Activated CD4-positive, alpha-beta T cell treated with anti-CD3 and anti-CD28 coated beads, Interleukin-2, amount 50 U/mL, for 4 hours (primary cell): ENCODE results near the gene TBK1.

Experiments used
- DNase-seq, 2 experiments: peaks; one replicate each; pipeline ENCODE4 v3.0.0-alpha.2; 2020

TBK1 gene

DNA sequence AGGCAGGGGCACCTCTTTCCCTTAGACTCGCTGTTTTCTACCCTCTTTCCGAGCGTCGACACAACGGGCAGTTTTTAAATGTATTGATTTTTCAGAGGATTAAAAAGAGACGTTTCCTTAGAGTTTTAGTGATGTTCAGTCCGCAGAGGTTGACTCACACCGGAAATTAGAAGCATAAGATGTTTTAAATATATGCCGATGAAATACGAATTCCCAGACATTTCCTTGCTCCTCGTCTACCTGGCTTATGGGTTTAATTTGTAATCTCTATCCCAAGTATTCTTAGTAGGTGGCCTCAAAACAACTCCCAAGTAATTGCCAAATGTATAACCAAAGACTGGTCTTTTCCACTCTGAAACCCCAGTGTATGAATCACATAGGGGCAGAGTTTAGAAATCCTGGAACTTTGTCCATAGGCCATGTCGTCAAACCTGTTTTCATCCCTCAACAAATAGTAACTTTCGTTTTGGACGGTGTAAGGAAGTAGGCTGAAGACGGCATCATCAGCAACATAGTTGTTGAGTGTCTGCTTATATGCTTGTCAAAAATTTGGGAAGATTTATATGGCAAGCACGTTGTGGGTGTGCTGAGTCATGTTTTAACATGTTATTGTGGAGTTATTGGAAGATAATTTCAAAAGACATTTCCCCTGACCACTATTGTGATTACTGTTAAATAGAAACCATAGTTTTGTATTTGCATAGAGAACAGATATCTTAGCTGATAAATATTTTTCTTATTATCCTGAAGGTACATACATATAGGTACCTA is 824 bp downstream of the TBK1 start:
- no peak for DNase-seq

DNA sequence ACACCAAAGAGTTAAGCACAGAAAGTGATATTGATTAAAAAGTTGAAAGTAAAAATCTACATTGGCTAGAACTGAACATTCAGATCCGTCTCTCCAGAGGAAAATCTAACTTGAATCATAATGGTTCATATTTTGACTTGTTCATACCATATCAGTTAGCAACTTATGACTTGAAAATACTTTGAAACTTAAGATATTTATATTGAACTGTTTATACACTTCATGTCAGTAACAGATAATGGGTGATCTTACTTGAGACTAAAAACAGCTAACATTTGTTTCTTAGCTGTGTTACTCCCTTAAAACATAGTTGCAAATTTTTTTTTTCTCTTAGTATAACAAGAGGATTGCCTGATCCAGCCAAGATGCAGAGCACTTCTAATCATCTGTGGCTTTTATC is 3.6 kb downstream of the TBK1 start:
- no peak for DNase-seq

DNA sequence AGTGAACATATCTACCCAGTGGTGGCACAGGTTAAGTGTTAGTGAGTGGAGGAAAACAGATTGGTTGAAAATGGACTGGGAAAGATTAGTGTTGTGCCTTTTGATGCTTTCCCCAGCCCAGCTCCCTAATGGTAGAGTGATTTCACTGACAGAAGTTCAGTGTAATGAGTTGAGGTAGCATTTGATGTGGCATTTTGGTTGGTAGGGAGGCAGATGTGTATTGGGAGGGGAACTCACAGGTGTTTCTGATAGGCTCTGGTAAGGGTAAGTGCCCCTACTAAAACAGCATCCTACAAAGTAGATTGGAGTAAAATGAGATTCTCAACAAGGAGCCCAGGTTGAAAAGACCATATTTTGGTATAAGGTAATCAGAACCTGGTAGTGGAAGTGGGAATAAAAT is 4.2 kb downstream of the TBK1 start:
- DNase-seq, result no peak

DNA sequence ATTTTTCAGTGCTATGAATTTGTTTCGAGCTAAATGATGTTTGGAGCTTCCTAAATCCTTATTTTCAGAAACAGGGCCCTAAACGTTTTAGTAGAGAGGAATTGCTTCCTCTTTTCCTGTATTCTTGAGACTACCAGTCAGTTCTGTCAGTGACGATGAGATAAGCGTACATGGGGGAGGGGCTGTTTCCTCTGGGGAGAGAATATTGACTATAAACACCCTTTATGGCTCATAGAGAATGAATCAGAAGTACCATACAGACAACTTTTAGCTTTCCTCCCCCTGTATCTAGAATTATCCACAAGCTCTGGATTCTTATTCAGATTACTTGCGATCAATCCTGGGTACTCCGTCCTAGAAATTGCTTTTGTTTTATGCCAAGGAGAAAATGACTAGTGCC is 5.1 kb downstream of the TBK1 start:
- peak; percentile 42 to 45 for DNase-seq

DNA sequence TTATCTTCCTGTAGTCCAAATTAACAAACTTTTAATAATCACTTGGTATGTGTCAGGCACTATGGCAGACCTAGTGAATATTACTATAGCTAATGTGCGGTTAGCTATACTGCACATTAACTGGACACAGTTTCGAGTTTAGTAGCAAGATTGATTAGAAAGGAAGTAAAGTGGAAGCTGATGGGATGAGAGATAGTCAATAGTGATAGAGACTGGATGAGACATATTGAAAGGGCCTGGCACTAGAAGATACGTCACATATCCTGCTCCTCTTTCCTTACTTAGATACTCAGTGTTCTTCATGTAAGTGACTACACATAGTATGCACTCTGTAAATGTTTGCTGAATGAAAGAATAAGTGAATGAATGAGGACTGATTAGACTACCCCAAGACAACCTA is 5.5 kb downstream of the TBK1 start:
- no peak for DNase-seq

DNA sequence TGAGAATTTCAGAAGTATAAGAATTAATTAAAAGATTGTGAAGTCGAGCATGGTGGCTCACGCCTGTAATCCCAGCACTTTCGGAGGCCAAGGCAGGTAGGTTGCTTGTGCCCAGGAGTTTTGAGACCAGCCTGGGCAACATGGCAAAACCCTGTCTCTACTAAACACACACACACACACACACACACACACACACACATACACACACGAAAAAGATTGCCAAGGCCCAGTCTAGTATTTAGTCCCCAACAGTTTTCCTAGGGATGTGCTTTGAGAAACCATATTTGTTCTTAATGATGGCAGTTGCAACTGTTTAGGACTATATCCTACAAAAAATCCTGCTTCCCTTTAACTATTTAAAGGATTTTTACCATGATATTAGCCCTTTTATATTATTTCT is 6.0 kb downstream of the TBK1 start:
- DNase-seq, result no peak

DNA sequence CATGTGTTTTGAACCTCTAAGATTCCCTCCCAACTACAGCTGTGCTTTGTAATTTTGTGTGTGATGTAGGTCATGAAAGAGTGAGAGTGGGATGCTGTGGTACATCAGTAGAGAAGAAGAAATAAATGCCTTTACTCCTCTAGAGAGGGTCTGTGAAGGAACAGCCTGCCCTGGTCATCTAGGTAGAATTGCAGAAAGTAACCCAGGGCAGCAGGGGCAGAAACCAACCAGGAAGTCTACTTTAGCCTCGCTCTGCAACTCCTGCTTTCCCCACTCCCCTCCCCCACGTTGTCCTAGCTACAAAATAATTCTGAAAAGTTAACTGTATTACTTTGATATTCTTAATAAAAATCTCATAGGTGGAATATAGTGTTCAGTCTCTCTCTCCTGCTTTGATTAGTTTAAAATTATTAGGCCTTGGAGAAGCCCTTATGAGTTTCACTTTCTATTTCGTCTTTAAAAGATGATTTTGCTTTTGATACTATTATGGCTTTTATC is 7.5 kb downstream of the TBK1 start:
- no peak for DNase-seq

DNA sequence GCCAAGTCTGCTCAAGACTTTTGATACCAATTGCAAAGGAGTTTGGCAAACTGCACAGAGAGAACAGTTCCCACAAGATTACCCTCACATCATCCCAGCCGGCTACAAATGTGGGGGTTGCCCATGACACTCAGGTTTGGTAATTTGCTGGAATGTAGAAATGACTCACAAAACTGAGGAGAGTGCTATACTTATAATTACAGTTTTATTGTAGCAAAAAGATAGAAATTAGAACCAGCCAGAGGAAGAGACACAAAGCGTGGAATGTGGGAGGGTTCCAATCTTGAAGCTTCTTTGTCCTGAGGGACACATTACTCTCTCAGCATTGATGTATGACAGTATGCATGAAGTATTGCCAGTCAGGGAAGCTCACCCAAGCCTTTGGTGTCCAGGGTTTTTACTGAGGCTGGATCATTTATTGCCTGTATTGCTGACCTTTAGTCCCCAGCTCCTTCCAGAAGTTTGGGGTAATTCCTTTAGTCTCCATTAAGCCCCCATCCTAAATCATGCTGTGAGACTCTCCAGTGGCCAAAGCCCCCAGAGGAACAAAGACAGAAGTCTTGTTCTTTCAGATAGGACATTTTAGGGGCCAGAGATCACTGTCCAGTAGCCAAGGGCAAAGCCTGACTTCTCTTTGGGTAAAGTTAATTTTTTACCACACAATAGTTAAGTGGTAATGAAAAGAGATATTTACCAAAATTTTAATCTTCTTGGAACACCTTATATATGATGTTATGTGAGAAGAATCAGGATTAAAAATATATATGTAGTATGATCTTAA is 9.9 kb downstream of the TBK1 start:
- no peak for DNase-seq

DNA sequence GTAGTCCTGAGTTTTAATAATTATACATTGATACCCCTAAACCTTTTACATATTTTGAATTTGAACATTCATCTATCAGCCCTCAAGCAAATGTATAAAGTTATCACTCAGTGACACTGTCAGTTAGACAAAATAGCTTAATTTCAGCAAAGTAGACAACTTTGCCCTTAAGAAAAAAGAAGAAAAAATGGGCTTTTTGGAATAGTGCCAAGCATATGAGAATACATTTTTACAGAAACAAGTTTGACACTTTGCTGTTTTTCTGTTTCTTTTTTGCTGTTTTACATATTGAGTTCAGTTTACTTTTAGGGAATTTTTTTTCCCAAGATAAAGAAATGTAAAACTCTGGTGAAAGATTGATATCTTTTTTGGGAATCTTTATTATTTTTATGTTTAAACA is 14.3 kb downstream of the TBK1 start:
- DNase-seq, result no peak

DNA sequence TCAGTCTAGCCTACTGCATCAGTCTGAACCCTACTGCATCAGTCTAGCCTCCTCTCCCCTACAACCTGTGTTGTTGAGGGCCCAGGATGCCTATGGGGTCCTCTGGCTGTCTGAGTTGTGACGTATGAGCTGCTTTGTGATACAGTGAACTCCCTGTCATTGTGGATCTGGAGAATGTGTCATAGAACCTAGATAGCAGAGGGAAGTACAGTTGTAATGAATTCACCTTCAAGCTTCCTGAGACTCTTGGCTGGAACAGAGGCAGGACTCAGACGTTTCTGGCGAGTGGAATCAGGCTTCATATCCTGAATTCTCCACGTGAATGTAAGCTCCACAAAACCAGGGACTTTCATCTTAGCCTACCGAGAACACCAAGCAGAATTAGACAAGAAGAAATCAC is 17.0 kb downstream of the TBK1 start:
- no peak for DNase-seq

DNA sequence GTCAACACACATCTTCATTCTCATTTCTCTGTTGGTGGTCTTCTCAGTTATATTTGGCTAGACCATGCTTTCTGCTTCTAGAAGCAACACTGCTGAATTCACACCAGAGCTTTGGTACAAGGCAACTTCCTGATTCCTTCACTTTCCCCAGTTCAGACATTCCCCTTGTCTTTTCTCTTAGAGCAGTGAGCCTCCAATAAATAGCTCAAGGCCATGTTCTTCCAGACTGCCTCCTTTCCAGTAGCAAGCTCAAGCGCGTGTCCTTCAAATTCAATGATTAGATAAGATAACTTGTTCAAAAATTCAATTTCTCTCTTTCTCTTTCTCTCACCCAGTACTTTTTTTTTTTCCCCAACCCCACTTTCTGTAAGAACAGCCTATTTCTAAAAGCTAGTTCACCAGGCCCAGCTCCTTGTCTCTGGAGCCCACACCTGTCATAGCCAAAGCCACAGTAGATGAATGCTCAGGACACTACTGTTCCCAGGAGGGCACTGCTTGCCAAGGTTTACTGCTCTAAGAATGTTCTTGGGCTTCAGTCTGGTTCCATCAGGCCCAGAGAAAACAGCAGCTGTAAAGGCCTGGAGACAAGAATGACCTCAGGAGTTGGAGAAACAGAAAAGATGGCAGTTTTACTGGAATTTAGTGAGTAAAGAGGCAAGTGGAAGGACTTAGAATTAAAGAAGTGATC is 17.7 kb downstream of the TBK1 start:
- DNase-seq, result no peak

DNA sequence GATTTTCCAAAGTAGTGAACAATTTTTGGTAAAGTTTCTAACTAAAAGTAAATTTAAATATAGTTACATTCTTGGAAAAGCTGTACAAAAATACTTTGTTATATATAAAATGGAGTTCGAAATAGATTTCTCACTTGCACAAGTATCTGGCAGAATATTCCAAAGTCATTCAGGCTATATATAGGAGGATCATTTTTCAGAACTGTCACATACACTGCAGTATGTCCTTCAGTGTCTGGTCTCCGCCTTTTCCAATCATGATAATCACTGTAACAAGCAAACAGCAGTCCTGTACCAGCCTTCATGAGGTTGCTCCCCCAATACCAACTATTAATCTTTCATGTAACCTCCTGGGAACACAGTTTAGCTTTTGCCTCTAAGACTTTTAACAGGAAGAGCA is 18.6 kb downstream of the TBK1 start:
- no peak for DNase-seq

DNA sequence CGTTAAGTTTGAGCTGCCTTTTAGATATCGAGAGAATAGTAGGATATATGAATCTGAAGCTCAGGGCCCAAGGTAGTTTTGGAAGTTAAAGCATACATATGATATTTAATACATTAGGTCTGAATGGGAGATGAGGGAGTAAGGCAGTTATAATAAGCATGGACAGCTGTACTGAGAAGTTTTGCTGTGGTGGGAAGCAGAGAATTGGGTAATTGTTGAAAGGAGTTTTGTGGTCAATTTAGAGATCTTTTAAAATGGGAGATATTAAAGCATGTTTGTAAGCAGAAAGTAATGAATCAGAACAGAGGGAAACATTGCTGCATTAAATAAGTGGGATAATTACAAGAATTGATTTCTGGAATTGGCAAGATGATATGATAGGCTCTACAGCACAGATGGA is 21.3 kb downstream of the TBK1 start:
- DNase-seq, result no peak

DNA sequence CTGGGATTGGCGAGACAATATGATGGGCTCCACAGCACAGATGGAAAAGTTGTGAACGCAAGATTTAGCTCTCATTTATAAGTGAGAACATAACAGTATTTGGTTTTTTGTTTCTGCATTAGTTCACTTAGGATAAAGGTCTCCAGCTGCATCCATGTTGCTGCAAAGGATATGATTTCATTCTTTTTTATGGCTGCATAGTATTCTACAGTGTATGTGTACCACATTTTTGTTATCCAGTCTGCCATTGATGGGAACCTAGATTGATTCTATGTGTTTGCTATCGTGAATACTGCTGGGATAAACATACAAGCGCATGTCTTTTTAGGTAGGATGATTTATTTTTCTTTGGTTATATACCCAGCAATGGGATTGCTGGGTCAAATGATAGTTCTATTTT is 23.6 kb downstream of the TBK1 start:
- DNase-seq, result no peak

DNA sequence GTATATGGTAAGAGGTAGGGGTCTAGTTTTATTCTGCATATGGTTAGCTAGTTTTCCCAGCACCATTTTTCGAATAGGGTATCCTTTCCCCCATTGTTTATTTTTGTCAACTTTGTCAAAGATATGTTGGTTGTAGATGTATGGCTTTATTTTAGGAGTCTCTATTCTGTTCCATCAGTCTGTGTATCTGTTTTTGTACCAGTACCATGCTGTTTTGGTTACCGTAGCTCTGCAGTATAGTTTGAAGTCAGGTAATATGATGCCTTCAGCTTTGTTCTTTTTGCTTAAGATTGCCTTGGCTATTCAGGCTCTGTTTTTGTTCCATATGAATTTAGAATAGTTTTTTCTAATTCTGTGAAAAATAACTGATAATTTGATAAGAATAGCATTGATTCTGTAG is 24.9 kb downstream of the TBK1 start:
- no peak for DNase-seq

DNA sequence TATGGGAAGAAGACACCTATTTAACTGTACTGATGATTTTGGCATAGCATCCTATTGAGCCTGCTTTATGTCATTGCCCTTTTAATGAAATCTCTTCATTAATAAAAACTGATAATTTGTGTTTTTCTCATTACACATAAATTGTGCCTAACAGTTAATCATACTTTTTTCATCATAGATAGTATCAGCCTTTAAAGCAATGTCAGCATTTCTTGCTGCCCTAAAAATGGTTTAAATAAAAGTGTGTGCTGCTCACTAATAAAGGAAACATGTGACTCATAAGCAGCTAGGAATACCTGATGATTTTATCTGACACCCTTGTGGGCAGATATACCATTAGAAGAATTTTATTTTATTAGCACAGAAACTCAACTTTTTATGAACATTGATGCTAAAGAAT is 26.7 kb downstream of the TBK1 start:
- no peak for DNase-seq

DNA sequence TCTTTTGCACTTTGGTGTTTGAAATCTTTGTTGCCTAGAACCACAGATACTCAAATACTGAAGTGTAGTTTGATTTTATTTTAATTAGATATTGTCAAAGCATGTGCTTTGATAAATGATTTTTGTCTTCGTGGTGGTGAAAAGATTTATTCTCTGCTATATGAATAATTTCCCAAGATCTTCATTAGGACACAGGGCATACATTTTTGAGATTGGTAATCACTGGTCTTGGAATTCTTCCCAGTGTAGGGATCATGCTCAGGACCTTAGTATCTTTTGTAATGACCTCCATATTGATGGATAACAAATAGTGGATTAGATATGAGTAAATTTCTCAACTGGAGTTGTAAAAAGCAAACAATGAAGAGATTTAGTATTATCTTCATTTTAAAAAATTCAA is 28.2 kb downstream of the TBK1 start:
- DNase-seq, result no peak

DNA sequence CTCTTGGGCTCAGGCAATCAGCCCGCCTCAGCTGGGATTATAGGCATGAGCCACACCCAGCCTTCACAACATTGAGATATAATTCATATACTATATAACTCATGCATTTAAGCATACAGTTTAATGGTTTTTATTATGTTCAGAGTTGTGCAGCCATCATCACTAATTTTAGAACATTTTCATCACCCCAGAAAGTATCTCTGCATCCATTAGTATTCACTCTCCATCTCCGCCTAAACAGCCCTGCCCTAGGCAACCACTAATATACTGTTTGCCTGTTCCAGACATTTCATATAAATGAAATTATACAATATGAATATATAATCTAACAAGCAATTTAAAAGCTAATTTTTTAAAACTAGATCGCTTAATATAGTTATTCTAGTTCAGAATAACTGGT is 34.7 kb downstream of the TBK1 start:
- DNase-seq, result no peak

DNA sequence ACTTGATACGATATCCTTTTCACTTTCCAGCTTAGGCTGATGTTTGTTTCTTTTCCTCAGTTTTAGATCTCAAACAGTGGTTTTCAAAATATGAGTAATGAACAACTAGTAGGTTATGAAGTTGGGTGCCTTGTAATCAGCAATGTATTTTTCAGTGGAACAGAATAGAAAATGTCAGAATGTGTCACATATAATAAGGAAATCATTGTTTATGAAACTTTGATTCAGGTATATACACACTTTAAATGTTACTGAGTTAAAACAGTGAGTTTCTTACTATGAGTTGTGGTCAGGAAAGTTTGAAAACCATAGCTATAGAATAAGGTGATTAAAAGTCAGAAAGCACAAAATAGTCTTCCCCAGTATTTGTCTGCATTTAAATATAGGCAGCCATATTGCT is 39.8 kb downstream of the TBK1 start:
- DNase-seq, result no peak

DNA sequence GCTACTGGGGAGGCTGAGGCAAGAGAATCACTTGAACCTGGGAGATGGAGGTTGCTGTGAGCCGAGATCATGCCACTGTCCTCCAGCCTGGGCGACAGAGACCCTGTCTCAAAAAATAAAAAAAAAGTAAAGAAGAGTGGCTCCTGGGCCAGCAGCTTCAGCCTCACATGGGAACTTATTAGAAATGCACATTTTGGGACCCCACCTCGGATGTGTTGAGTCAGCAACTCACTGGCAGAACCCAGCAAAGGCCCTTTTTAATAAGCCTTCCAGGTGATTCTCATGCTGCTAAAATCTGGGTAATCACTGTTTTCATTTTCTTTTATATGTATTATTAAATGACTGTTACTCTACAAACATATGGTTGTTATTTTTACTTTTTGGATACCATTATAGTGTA is 41.6 kb downstream of the TBK1 start:
- no peak for DNase-seq

DNA sequence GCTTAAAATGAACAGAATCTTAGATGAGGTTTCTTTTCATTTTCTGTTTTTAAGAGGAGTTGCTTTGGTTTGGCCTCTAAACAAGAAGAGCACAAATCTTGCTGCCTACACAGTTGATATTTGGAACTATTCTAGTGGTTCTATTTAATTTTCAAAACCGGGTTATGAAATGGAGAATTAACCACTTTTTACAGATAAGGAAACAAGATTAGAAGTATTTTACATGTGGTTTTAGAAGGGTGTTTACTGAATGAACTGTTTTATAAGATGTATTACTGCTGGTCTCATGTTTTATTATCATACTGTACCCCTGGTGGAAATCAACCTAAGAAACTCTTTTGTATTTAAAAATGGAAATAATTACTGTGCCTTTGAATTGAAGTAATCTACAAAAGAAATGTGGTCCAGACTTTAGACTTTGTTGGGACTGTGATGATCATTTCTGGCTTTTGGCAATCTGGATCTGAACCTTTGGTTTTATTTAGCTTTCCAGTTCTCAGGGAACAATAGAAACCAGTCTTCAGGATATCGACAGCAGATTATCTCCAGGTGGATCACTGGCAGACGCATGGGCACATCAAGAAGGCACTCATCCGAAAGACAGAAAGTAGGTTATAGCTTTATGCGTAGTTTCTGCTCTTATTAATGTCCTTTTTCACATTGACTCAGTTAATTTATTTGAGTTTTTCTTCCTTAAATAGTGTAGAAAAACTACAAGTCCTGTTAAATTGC is 43.2 kb downstream of the TBK1 start:
- DNase-seq, result no peak

DNA sequence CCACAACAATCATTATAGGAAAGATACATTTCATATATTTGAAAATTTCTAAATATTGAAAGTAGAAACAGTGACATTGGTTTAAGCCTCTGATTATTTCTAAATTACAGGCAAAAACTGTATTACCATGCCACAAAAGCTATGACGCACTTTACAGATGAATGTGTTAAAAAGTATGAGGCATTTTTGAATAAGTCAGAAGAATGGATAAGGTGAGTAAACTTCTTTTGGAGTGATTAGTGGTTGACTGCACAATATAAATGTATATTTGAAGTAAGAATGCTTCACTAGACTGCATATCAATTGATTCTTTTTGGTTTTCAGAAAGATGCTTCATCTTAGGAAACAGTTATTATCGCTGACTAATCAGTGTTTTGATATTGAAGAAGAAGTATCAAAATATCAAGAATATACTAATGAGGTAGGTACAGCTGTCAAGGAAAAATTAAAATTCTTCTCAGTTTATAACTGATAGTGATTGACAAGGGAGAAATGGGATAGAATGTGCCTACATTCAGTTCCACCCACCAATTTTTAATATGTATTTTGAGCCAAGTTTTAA is 45.0 kb downstream of the TBK1 start:
- no peak for DNase-seq

DNA sequence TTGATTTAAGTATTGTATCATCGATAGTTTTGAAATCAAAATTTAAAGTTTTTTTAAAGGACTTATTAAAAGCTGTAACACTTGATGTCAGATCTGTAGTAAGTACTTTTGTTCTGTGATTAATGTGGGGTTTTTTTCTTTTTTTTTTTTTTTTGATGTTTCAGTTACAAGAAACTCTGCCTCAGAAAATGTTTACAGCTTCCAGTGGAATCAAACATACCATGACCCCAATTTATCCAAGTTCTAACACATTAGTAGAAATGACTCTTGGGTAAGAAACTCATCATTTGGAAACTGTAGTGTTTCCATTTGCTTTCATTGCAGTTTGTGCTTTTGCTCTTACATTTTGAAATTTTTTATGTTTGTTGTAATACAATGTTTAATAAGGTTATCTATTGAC is 45.6 kb downstream of the TBK1 start:
- no peak for DNase-seq
